HG02610 (cell line): Measurements from ENCODE around the gene PHTF2.

Experiments
- ATAC-seq: cut with Tn5 transposase; IDR thresholded peaks from one replicate; pipeline ENCODE4 v1.9.1; 2021; ENCODE audit warnings: mild to moderate bottlenecking, moderate library complexity; ENCODE audit not compliant: unreplicated experiment

Gene PHTF2

GRCh38 chr7:77791956-77792355 lies 6.6 kb upstream of the PHTF2 start:
- no peak for ATAC-seq

- ATAC-seq, result no peak
These were observed 4.6 kb upstream of the PHTF2 start for GRCh38 chr7:77794000-77794399.

DNA sequence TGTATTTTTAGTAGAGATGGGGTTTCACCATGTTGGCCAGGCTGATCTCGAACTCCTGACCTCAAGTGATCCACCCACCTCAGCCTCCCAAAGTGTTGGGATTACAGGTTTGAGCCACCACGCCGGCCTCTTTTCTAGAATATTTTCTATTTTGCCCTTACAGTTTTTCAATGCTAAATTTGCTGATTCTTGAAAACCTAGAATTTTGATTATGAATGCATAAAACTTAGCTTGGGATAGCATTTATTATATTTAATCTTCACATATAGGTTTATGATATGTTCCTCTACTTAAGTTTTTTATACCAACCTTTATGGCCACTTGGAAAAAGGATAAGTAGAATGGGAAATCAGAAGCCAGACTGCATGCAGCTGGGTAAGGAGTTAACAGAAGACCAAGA lies 2.5 kb upstream of the PHTF2 start:
- no peak for ATAC-seq

DNA sequence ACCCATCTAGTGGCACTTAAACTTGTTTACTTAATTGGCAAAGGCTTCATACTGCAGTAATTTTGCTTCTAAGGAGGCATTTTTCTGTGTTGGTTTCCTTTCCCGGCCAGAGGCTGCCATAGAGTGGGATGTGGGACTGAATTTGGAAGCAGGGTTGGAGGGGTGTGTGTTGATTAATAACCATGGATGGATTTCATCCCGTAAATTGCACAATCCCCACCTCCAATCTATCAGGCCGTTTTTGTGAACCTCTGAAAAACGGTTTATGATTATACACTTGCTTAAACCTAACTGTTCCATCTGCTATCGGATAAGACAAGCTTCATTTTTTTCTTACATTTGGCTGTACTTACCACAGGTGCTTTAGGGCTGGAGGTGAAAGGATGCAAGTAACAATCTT lies 1.6 kb upstream of the PHTF2 start:
- ATAC-seq, result no peak

DNA sequence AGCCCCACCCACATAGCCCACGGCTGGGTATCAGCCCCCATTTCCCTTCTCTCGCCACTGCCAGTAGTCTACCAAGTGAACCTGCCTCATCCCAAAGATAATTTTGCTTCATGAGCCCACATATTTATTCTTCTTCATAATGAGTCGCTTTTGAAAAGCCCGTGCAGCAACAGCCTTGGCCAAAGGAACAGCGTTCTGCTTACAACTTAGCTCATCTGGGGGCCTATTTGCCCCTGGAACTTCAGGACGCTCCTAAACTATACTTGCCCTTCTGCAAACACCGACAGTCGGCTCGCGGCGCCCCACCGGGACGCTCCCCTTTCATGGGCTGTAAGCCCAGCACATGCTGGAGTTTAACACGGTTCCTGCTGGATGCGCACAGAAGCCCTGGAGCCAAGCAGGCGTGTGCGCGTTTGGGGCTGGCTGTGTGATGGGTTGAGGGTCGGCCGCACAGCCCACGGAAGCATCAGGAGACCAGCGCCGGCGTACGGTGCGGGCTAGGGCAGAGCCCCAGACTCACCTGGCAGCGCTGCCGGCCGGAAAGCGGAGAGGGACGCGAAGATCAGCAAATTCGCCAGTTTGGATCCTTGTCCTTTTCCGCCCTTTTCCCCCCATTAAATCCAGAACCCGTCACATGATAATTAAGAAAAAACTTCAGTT lies 709 bp upstream of the PHTF2 start:
- ATAC-seq, result peak; percentile 26

GRCh38 chr7:77799078-77799964 lies 748 bp downstream of the PHTF2 start:
- no peak for ATAC-seq

DNA sequence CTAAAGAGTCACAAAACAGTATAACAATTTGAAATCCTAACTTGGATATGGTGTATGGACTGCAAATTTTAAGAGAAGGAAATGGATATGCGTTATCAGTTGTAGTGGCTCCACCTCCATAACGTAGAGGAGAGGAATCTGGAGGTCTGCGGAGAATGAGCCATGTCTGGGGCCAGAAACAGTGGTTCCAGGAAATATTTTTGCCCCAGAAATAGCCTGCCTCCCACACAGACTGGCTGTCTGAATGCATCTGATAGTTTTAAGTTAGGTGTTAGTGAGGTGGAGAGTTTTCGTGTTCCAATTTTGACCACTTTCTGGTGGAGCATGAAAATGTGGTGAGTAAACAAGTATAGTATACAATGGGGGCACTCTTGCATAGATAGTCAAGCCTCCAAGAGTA lies 1.6 kb downstream of the PHTF2 start:
- peak; percentile 15 for ATAC-seq

DNA sequence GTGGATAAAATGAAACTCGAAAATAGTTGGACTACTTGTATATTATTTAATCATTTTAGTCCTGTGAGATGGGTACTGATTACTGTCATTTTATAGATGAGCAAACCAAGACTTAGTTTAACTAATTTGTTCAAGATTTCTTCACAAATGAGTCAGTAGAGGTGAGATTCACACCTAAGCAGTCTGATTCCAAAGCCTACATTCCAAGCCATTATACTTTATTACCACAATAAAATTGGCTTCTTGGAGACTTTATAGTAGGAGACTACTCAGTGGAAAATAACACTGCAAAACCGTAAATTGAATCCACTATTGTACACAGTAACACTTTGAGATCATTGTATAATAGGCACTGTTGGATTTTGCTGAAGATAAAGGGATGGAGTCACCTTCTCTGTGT lies 2.2 kb downstream of the PHTF2 start:
- no peak for ATAC-seq

DNA sequence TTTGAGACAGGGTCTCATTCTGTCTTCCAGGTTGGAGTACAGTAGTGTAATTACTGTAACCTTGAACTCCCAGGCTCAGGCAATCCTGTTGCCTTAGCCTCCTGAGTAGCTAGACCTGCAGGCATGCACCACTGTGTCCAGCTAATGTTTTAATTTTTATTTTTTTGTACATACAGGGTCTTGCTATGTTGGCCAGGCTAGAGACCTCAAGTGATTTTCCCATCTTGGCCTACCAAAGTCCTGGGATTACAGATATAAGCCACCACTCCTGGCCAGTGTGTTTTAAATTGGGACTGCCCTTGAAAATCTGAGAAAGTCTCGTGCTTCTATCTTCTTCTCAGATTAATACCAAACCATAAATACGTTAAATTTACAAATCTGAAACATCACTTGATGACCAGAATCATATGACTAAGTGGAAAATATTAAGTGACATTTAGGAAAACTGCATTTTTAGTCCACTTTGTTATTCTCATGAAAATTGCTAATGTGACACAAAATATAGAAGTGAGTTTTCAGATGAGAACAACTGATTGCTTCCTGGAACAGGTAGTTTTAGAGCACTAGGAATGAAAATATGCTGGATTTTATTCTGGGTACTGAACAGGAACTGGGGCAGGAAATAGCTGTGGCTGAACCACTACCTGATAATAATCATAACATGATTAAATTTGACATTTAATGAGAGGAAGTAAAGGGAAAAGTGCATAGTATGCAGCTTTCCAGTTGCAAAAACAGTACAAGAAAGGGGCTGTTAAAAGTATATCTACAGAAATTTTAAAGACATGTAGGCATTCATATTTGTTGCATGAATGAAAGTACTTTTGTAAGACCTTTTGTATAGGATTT lies 4.2 kb downstream of the PHTF2 start:
- ATAC-seq, result no peak

DNA sequence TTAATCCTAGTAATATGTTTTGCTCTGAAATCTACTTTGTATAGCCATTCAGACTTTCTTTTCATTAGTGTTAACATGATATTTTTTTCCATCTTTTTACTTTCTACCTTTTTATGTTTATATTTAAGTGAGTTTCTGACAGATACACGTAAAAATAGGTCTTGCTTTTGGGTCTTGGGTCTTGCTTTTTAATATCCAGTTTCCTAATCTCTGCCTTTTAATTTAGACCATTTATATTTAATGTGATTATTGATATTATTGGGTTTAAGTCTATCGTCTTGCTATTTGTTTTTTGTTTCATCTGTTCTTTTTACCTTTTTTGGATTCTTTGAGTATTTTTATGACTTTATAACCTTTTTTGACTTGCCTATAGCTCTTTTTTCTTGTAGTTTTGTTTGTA lies 7.9 kb downstream of the PHTF2 start:
- no peak for ATAC-seq

GRCh38 chr7:77808517-77808916 lies 9.9 kb downstream of the PHTF2 start:
- peak; percentile 57 for ATAC-seq

DNA sequence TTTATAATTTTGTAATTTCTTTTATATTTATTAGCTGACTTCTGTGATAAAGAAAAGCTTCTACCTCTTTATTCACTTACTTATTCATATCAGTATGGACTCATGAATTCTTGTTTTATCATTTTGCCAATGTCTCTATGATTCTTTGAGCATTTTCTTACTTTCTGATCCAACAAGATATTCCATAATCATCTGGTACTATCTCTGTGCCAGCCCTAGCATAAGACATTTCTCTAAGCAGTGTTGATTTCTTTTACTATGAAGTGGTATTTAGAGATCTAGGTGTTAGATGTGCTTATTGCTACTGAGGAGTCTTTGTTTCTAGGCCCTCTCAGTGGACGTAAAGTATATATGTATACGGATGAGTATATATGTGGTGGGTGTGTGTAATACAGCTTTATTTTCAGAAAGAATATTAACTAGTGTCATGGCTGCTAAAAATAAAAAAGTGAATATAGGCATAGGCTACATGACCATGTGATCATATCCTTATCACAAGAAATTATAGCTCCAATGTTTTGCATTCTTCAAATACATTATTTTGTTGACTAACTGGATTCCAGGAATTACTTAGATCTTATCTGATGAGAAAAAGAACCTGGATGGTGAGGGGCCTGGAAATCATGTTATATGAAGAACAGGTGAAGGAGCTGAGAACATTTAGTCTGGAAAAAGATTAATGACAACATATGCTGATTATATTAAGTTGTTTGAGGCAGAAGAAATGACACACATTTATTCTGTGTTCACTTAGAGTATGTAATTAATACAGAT lies 13.1 kb downstream of the PHTF2 start:
- ATAC-seq, result no peak

- ATAC-seq, result no peak
These were observed 13.7 kb downstream of the PHTF2 start for GRCh38 chr7:77812290-77812685.

DNA sequence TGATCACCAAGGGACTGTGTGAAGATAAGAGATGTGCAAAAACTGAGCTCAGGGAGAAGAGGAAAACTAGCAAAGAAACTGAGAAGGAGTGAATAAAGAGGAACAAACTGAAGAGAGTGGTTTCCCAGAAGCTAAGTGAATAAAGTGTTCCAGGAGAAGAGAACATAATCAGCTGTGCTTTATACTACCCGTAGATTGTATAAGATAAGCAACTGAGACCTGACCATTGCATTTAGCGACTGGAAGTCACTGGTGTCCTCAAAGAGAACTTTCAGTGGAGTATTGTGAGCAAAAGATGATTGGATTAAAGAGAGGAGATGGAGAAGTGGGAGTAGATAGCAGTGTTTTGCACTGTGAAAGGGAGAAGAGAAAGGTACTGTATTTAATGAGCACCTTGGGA lies 14.6 kb downstream of the PHTF2 start:
- no peak for ATAC-seq

- ATAC-seq, result no peak
These were observed 20.4 kb downstream of the PHTF2 start for GRCh38 chr7:77819021-77819420.

DNA sequence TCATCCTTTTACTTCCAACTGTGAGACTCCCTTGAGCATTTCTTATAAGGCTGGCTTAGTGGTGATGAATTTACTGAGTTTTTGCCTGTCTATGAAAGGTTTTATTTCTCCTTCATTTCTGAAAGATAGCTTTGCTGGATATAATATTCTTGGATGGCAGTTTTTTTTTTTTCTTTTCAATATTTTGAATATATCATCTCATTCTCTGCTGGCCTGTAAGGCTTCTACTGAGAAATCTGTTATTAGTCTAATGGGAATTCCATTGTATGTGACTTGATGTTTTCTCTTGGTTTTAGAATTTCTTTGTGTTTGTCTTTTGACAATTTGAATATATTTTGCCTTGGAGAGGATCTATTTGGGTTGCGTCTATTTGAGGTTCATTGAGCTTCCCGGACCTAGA lies 22.4 kb downstream of the PHTF2 start:
- ATAC-seq, result no peak

DNA sequence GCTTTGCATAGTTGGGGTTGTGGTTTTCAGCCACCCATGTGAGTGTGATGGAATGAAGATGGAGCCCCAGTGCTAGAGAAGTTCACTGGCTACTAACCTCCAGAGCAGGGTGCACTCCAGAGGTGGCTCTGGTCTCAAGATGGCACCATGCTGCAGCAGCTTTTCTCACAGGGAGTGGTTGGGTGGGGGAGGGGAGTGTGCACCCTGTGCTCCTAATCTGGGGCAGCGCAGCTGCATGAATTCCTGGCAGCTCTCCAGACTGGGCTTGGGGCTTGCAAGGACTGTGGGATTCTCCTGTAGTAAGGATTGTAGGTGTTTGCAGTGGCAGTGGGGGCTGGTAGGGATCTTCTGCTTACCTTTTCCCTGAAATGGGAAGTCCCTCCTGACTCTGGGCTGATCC lies 23.7 kb downstream of the PHTF2 start:
- ATAC-seq, result no peak

DNA sequence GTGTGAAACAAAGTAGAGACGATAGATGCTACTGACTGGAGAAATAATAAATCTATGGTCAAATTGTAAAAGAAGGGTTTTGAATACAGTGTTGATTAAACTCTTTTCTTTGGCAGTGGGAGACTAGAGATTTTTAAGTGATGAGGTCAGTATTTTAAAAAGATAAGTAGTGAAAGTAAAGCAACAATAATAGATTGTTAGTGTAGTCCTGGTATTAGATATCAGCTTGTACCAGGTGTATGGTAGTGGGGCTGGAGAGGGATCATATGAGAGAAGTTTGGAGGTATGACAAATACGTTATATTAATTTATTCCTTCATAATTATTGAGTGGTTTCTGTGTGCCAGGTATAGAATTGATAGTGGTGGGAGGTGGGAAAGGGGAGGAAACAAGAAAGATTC lies 25.2 kb downstream of the PHTF2 start:
- peak; percentile 37 for ATAC-seq

DNA sequence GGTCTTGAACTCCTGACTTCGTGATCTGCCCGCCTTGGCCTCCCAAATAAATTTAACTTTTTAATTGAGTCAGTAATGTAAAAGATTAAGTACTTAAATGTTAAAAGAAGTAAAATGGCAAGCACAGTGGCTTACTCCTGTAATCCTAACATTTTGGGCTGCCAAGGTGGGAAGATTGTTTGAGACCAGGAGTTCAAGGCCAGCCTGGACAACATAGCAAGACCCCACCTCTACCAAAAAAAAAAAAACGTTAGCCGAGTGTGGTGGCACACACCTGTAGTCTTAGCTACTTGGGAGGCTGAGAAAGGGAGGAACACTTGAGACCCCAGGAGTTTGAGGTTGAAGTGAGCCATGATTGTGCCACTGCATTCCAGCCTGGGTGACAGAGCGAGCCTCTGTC lies 26.1 kb downstream of the PHTF2 start:
- ATAC-seq, result no peak

GRCh38 chr7:77825131-77825530 lies 26.6 kb downstream of the PHTF2 start:
- no peak for ATAC-seq

- no peak for ATAC-seq
These were observed 27.7 kb downstream of the PHTF2 start for GRCh38 chr7:77826300-77826699.
